Measurements from ENCODE around the gene PNO1.

Gene PNO1

GRCh38 chr2:68214381-68214780, 56.7 kb downstream of the PNO1 start:
- Histone ChIP-seq H3K27me3 (ENCODE audit: control insufficient read depth, insufficient read depth, low read length) (no peaks in the 10 kb centered on the region), H2AFZ (no peak overlapping the region), H3K9ac (no peak overlapping the region), H3K4me3 (ENCODE audit: low read depth, low read length) (no peak overlapping the region), H3K4me1 (peaks cover 10% of the 10 kb centered on the region), H3K27ac (no peak overlapping the region), H3K4me2 (ENCODE audit: low read length) (no peak overlapping the region), H3K36me3 (ENCODE audit: control insufficient read depth, insufficient read depth, low read length) (no peaks in the 10 kb centered on the region), H3K9me3 (ENCODE audit: control insufficient read depth, low read length) (no peaks in the 10 kb centered on the region), H3K79me2 (peaks cover 32% of the 10 kb centered on the region)
- TF ChIP-seq CTCF (IDR thresholded peaks at IDR 0.05), result no peak

GRCh38 chr2:68216454-68217310, 59.0 kb downstream of the PNO1 start:
- Histone ChIP-seq H2AFZ (no peak overlapping the region), H3K9me3 (ENCODE audit: control insufficient read depth, low read length) (no peaks in the 10 kb centered on the region), H3K36me3 (ENCODE audit: control insufficient read depth, insufficient read depth, low read length) (no peaks in the 10 kb centered on the region), H3K4me3 (ENCODE audit: low read depth, low read length) (no peak overlapping the region), H3K27me3 (ENCODE audit: control insufficient read depth, insufficient read depth, low read length) (no peaks in the 10 kb centered on the region), H3K27ac (no peak overlapping the region), H3K4me1 (peaks cover 10% of the 10 kb centered on the region), H3K9ac (no peak overlapping the region), H3K79me2 (peaks cover 34% of the 10 kb centered on the region), H3K4me2 (ENCODE audit: low read length) (no peak overlapping the region)
- TF ChIP-seq CTCF (IDR thresholded peaks at IDR 0.05), result no peak

- Histone ChIP-seq H3K79me2 (peaks cover 31% of the 10 kb centered on the region), H3K27me3 (ENCODE audit: control insufficient read depth, insufficient read depth, low read length) (no peaks in the 10 kb centered on the region), H3K9ac (no peak overlapping the region), H3K4me1 (peaks cover 10% of the 10 kb centered on the region), H3K4me3 (ENCODE audit: low read depth, low read length) (no peak overlapping the region), H3K9me3 (ENCODE audit: control insufficient read depth, low read length) (no peaks in the 10 kb centered on the region), H3K4me2 (ENCODE audit: low read length) (no peak overlapping the region), H3K27ac (no peak overlapping the region), H2AFZ (no peak overlapping the region), H3K36me3 (ENCODE audit: control insufficient read depth, insufficient read depth, low read length) (no peaks in the 10 kb centered on the region)
- no peak for TF ChIP-seq CTCF (IDR thresholded peaks at IDR 0.05)
Measured at GRCh38 chr2:68217729-68218128, 60.0 kb downstream of the PNO1 start.

GRCh38 chr2:68218343-68218901, 60.7 kb downstream of the PNO1 start:
- no peak overlapping the region for H2AFZ ChIP-seq
- peaks cover 10% of the 10 kb centered on the region for H3K4me1 ChIP-seq
- peaks cover 32% of the 10 kb centered on the region for H3K79me2 ChIP-seq
- H3K4me3 ChIP-seq (ENCODE audit: low read depth, low read length), result no peak overlapping the region
- H3K27ac ChIP-seq, result no peak overlapping the region
- no peak overlapping the region for H3K4me2 ChIP-seq (ENCODE audit: low read length)
- H3K27me3 ChIP-seq (ENCODE audit: control insufficient read depth, insufficient read depth, low read length), result no peaks in the 10 kb centered on the region
- no peak overlapping the region for H3K9ac ChIP-seq
- no peaks in the 10 kb centered on the region for H3K36me3 ChIP-seq (ENCODE audit: control insufficient read depth, insufficient read depth, low read length)
- no peaks in the 10 kb centered on the region for H3K9me3 ChIP-seq (ENCODE audit: control insufficient read depth, low read length)
- no peak for TF ChIP-seq CTCF (IDR thresholded peaks at IDR 0.05)

All from parathyroid adenoma (tissue), 2 donors.